Stimulated activated CD4-positive, alpha-beta T cell treated with anti-CD3 and anti-CD28 coated beads, Interleukin-15, amount 100 ng/mL, for 24 hours (primary cell): ENCODE data around the gene HOXA13.

Experiments
- DNase-seq: peaks from one replicate; pipeline ENCODE4 v3.0.0-alpha.2; 2020

The HOXA13 gene

DNA sequence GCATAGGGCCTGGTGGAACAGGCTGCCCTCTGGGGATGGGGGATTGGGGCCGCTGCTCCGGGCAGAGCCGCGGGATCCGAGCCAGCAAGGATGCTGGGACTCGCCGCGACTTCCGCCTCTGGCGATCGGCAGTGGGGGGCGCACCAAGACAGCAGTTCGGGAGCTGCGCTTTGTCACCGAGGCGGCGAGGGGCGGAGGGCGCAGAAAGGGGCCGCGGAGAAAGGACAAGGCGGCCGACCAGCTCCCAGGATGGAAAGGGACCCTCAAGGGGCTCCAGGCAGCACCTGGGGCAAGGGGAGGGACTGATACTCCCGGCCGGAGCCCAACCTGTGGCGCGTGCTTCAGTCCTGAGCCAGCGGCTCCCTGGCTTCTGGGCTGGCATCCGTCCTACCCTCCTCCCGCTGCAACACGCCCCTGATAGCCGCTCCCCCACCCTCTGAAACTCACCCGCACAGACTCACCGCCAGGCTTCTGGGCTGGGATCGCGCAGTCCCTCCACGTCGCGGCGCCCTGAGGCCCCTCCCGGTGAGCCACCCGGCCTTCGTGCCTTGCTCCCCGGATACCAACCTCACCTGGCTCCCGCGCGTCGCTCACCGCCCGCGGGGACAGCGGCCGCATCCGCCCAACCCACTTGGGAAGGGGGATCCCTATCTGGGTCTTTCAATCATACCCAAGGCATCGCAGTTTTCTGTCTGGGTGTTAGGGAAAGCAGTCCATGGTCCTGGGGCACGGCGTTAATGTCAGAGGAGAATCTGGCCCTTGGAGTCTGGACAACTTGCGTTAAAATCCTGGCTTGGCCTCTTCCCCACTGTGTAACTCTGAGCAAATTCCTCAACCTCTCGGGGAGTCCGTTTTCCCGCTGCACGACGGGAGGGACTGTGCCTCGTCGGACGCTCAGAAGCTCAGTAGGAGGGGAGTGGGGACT, 35.8 kb upstream of the HOXA13 start:
- DNase-seq = peak; percentile 44

DNA sequence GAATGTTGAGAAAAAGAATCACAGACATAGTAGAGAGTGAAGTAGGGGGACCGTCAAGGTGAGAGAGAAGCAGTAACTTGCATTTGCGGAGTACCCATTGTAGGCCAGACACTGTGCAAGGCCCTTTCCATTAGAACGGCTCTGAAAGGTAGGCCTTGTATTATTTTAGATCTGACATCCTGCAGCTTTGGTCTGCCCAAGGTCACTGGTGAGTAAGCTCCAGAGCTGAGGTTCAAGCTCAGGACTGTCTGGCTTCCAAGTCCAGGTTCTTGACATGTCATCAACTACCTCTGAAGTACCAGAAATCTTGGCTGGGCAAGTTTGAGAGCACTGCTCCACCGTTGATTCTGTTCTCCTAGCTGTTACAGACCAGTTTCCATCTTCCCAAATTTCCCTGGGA, 29.6 kb upstream of the HOXA13 start:
- no peak for DNase-seq

DNA sequence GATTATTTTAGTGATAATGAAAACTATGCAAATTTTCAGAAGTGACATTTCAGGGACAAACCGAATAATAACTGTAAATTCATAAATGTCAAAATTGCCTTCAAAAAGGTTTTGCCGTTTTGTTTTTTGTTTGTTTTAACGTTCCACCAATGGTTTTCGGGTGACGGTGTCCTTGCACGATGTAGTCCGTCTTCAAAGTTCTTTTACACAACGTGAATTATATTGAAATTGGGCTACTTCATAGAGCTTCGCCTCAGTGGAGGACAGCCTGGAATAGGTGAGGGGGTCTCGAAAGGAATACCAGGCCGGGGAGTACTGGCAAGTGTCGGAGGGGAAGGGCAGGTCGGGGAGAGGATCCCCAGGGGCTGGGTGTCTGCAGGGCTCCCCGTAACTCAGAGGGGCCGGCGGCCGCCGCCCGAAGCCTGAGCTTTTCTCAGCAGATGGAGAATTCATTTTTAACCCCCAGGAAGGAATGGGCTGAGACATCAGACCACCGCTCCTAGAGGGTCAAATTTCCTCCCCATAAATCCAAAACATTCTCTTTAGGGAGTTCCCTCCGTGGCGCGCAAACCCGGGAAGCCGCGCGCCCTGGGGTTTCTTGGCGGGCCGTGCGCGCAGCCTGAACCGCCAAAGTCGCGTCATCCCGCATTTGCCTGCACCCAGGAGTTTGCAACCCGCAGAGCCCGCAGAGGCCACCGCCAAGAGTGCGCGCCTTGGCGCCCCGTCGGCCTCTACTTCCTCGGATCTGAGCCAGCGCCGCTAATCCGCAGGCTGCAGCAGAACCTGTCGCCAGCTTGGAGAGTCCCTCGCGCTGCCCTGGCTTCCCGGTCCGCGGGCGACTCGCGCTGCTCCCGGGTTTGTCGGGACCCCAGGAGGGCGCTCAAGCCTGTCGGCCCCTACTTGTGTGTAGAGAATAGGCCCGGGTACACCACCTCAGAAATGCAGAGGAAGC, 25.4 kb upstream of the HOXA13 start:
- DNase-seq = no peak

DNA sequence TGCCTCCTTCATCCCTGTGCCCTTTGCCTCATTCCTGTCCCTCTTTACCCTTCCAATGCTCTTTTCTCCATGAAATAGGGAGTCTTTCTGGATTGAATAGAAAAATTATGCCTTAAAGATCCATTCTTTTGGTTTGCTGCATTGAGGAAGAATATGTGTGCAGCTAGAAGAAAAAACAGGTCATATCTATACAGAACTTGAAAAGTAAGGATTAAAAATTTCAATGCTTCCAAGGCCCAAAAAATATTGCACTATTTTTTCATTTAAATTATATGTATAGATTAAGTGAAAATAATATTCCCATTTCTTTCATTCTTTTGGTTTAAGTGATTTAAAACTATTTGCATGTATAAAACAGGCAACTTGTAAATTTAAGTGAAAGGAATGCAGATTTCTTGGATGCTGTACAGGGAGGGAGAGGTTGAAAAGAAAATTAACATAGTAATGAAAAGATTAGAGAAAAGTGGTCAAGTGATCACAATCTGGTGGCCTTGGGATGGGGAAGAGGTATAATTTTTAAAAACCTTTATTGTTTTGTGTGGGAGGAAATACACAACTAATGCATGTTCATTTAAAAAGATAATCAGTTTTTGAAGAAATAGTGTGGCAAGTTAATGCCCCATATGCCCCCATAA, 24.2 kb upstream of the HOXA13 start:
- no peak for DNase-seq

DNA sequence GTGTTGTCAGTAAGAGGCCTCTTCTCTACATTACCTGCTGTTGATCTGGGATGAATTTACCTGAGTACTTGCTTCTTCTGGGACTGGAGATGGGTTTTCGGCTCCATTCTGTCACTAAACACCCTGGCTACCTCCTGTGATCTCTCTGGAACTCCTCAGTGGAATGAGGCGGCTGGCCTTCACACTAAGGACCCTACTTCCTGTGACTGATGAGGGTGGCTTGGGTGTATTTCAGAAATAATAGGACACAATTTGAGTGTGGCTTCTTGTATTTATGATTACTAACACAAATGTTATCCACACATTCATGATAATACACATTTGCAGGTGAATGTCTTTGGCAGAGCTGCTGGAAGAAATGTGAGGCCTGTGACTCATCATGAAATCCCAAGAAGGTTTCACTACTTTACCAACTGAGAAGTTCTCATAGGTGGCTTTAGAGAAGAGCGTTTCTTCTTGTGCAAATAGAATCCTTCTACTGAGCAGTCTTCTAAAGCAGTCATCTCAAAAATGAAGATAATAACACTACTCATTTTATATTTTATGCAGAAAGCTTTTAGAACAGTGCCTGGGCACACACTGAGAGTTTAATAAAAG, 21.4 kb upstream of the HOXA13 start:
- no peak for DNase-seq

DNA sequence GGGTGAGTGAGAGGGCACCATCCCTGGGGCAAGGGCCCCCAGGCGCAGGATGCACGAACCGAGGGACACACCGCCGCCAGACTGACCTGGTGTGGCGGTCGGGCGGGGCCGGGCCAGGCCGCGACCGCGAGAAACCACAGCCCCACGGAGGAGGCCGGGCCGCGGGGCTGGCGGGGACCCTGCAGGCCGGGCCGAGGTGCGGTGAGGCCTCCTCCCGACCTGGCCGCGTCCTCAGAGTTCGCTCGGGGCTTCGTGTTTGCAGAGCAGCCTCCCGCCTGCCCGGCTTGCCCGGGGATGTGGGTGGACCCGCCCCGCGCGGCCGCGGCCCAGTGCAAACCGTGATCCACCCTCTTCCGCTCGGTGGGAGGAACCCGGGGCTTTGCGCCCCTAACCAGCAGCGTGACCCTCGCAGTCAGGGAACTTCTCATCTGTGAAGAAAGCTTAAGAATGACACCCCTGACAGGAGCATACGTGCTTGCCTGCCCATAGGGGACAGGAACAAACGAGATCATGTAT, 20.6 kb upstream of the HOXA13 start:
- no peak for DNase-seq

DNA sequence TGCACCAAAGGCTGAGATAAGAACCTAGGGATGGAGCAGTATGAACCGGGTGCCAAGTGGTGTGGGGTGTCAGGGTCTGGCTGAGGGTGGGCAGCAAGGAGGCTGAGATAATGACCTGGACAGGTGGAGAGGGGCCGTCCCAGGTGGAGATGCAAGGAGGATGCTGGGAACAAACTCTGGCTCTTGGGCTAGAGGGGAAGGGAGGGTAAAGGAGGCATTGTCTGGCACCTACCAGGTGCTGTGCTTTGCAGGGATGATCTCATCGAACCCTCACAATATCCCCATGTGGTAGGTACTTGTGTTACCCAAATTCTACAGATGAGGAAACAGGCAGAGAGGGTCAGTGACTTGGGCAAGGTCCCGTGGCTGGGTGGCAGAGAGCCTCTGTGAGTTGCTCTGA, 19.9 kb upstream of the HOXA13 start:
- no peak for DNase-seq

DNA sequence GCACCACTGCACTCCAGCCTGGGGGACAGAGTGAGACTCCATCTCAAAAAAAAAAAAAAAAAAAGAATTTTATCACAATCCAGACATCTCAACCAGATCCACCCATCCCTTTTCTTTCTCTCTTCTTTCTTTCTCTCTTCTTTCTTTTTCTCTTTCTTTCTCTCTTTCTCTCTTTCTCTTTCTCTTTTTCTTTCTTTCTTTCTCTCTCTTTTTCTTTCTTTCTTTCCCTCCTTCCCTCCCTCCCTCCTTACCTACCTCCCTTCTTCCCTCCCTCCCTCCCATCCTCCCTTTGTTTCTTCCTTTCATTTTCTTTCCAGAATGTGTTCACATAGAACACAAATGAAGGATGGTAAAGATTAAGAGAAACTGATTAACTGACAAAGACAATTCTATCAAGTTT, 18.1 kb upstream of the HOXA13 start:
- DNase-seq = no peak

DNA sequence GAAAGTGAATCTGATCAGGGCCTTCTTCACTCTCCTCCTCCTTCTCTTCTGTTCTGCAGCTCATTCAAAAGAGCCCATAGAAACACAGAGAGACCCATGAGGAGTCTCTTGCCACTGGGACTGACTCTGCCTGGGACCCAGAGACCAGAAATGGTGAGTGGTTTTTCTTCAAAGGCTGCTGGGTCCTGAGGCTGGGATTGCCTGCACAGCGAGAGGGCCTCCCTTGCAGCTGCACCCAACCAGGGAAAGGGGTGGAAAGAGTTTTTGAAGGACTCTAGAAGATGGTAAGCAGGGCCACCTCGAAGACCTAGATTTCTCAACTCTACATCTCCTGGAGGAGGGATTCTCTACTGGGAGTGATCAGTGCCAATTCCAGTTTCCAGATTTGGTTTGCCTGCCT, 15.5 kb upstream of the HOXA13 start:
- DNase-seq = no peak

DNA sequence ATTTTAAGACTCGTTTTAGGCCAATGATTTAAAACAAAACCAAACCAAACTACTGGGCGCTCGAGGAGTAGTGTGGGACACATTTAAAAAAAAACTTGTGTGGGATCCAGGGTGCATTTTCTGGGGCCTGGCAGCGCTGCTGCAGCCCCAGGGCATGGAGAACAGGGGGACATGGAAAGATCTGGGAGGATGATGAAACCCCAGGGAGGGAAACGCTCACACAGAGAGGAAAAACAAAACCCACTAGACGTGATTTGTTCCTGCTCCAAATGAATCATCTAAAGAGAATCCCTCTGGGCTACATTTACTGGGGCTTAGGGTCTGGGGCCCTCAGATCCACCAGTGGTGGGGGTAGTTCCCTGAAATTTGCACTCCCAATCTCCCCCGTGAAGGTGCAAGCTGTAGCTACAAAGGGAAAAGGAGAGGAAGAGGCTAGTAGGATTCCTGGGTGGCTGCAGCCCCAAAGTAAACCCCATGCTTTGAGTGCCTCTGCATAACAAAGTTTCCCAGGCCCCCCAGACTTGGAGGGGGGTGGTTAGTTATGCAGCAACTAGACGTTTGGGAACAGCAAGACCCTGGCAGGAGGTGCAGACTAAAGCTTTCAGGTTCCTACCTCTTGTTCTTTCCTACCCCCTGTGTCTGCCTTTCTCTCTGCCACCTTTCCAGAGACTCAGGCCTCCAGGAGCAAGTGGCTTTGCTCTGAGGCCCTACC, 14.5 kb upstream of the HOXA13 start:
- no peak for DNase-seq

DNA sequence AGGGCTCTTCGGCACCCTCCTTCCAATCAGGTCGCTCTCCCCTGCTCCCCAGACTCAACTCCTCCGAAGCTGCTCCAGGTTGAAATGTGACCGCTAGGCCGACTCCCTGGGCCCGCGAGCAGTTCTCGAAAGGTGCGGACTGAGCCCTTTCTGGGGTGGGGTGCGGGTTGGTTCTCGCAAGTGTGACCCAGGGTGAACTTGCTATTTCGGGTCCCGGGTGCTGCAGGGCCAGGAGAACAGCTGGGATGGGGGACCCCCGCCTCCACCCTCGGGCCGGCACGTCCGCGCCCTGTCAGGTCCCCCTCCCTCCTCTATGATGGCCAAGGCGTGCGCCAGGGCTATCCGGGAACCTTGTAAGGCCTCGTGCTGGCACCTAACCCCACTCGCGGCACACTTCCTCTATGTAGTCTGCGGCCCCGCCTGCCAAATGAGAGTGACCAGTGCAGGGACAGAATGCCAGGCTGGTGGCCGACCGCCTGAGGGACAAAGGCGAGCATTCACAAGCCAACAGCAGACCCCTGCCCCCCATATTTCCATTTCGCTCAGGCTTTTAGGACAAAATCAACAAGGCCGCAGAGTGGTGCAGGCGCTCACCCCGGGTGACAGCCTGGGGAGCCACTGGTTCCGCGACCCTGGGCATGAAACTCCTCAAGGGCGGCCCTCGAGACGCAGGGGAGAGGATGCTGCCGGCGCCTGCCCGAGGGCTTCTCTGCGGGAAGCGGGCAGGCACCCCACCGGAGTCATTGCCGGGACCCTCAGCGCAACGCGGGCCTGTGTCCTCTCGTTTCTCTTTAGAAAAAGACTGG, 13.7 kb upstream of the HOXA13 start:
- DNase-seq = no peak

DNA sequence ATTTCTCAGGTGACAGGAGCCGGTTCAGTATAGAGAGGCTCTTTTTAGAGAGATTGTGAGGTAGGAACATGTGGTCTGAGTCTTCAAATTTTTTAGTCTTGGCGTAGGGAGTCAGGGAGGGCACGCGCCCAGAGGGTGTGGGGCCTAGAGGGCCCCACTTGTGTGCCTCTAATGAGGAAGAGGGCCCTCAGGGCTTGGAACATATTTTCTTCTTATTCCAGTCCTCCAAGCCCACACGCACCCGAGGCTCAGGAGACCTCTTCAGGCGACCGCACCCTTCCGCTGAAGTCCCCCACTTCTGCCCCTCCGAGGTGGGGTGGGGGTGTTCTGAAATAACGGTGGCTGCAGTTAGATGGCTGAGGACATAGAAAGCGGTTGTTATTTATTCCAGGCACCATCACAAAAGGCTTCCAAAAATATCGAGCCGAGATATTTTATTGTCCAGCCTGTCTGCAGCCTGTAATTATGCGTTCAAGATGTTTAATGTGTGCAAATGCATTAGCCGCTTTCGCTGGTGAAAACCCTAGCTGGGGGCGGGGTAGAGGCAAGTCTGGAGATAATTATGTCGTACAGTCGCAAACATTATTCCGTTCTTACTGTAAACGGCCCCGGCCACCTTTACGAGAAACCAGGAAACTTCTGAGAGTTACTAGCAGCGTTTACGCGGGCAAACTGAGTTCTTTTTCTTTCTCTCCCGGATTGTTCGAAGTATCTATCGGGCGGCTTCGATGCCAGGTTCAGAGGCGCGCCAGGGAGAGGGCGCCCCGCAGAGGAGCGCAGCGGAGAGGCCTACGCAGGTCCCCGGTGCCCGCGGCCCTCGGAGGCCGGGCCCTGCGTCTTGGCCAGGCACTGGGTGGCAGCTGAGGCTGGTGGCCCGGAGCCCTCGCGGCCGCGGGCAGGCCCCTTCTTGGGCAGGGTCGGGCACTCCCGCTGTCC, 12.9 kb upstream of the HOXA13 start:
- no peak for DNase-seq

DNA sequence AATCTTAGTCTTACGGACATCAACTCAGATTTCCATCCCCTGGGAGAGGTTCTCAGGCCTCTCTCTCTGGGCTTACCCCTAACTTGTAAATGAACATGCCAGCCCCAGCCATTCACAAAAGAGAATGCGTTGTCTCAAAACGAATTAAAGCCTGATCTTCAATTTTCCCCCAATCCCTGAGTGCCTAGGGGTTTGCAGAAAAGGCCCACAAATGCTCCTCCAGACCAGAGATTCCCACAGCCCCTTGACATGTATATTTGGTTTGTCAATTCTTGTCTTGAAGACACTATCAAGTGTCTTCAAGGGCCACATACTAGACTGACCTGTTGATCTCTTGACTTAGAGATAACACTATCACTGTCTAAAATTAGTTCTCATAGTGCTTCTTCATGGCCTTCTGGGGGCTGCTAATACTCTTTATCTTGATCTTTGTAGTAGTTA, 11.9 kb upstream of the HOXA13 start:
- DNase-seq = no peak

DNA sequence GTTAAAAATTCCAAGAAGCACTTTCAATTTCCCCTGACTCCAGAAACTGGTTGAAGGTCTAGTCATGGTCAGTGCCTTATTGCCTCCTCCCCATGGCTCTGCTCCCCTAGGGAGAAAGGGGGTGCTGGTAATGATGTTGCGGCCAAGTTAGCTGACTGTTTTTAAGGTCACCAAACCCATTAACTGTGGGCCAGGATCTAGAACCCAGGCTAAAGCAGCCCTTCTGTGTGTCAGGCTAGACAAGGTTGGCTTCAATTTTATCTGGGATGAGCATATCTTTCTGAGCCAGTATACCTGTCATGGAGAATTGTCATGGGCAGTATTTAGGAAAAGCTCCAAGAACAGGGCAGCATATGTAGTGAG, 11.2 kb upstream of the HOXA13 start:
- no peak for DNase-seq

DNA sequence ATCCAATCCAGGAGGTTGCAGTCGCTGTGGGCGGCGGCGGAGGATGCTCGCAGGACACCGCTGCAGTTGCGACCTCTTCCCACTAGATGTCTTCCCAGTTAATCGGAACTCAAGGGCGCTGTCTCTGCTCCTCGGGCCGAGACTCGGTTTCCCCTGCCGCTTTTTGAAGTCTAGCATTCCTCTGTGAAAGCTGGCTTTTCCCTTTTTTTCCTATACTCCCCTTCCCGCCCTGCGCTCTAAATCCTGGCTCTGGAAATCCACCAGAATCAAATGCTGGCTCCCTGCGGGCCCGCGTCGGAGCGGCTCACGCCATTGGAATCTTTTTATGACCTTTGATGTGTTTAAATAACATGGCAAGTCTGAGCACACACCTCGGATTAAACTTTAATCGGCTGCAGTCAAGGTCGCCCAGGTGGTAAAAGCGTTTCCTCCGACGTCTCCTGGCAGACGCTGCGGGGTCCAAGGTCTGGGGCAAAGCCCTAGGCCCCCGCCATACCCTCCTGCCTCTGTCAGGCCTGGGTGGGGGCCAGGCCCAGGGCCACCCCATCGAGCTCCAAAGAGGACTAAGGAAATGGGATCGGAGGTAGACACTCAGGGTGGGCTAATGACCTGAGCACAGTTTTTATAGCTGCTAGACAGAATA, 10.7 kb upstream of the HOXA13 start:
- DNase-seq = peak; percentile 74

DNA sequence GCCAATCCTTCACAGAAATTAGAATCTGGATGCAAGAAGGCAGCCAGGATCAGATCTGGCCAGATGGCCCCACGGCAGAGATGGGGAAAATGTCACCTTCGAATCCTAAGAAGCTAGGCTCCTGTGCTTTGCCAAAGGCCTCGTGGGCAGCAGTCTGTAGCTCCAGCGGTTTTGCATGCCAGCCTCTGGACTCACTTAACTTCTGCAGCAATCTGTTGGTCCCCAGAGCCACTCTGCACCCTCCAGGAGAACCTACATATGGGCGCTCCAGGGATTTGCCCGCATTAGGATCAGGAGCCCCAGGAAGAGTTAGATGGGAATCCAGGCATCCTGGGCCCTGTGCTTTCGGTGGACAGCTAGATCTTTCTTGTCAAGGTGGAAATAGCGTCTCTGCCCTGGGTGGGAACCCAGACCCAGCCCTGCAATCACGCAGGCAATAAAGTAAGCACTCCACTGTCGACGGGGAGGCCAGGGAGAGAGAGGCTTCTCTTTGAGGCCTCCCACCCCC, 10.1 kb upstream of the HOXA13 start:
- DNase-seq = no peak

DNA sequence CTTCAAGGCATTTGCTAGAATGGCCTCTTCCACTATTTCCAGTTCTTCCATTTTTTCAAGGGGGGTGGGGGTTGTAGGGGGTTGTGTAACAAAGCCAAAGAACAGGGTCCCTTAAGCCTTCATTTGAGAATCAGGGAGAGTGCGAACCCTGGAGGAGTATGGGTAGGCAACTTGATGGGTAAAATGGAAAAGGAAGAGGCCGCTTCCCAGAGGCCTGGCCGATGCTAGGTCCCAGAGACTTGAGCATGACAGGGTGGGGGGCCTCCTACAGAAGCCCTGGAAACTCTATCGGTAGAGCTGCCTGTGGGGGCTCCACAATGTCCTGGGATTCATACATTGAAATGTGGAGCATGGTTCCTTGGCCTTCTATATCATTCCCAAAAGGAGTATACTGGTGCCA, 9.1 kb upstream of the HOXA13 start:
- no peak for DNase-seq

DNA sequence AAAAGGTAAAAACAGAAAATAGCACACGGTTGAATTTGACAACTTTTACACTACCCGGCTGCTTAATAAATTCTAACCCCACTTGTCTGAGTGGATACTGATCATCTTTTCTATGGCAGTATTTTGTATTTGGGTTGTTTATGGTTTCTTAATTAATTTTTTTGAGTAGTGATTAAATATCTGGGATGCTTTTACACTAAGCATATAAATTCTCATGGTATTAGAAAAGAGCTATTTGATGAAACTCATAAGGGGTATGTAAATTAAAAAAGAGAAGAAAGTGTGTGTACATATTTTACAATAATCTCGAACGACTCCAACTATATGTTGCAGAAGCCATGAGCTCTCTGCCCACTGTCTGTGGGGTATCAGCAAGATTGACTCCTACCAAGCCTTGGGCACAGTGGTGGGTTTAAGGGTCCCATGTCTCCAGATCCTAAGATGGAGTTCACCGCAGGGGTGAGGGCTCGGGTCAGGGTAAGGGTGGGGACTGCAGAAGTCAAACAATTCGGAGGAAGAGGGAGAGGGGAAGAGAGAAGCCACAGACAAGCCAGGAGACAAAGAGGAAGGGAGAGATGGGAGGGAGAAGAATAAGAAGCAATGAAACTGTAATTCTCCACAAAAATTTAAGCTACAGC, 7.6 kb upstream of the HOXA13 start:
- DNase-seq = no peak
